HFF-Myc (cell line): Measurements from ENCODE around the gene BBS10.

Experiments used
- DNase-seq: peaks from one replicate; pipeline ENCODE4 v3.0.0-alpha.2; 2011; ENCODE audit warnings: low read depth; ENCODE audit errors: extremely low read depth
- H3K4me3 ChIP-seq: replicated peaks from 2 replicates; pipeline ENCODE4 v1.5.1; 2011; ENCODE audit warnings: low read depth, mild to moderate bottlenecking, control low read depth, low read length
- CTCF ChIP-seq: IDR thresholded peaks from 2 replicates; pipeline ENCODE4 v1.5.1; 2012; ENCODE audit warnings: mild to moderate bottlenecking, low read depth, low read length, control low read depth; ENCODE audit errors: missing control alignments

Gene BBS10

GRCh38 chr12:76356071-76356470 lies 7.9 kb upstream of the BBS10 start:
- no peak for DNase-seq
- H3K4me3 ChIP-seq, result no peak overlapping the region
- TF ChIP-seq CTCF, result no peak

GRCh38 chr12:76346798-76347420 lies 1.3 kb downstream of the BBS10 start:
- H3K4me3 ChIP-seq, result peak overlapping the region; percentile 77
- DNase-seq, result peak; percentile 58
- TF ChIP-seq CTCF, result peak; percentile 47

GRCh38 chr12:76346236-76346635 lies 2.0 kb downstream of the BBS10 start:
- TF ChIP-seq CTCF, result no peak
- DNase-seq, result no peak
- no peak overlapping the region for H3K4me3 ChIP-seq

GRCh38 chr12:76345569-76345968 lies 2.6 kb downstream of the BBS10 start:
- no peak for DNase-seq
- no peak for TF ChIP-seq CTCF
- no peak overlapping the region for H3K4me3 ChIP-seq

GRCh38 chr12:76341436-76342030 lies 6.7 kb downstream of the BBS10 start:
- DNase-seq, result no peak
- no peak overlapping the region for H3K4me3 ChIP-seq
- no peak for TF ChIP-seq CTCF

- TF ChIP-seq CTCF, result no peak
- no peak overlapping the region for H3K4me3 ChIP-seq
- no peak for DNase-seq
Measured at GRCh38 chr12:76340680-76341435, 7.4 kb downstream of the BBS10 start.
